Heart left ventricle (tissue), 16 donors: ENCODE measurements around the gene ADARB1. TPM values are rescaled to one million over a fixed set of nuclear protein-coding genes. Genes with fewer than 3 reads are reported as not detected.

Experiments
- ATAC-seq, 4 donors: fragments of 200-7000 bp; cut with Tn5 transposase; one replicate each; pipeline ENCODE4 v1.9.1; 2020 to 2022; ENCODE audit warnings: moderate library complexity in 4 of 4, mild to moderate bottlenecking in 3 of 4, moderate number of reproducible peaks in 1 of 4
- DNase-seq, 5 donors: peaks; one replicate each; pipeline ENCODE4 v3.0.0-alpha.2; 2020
- H3K27ac ChIP-seq, 12 donors: fragments of 200-600 bp; sonication (generic) in 4 of 12; one replicate each; pipeline versions ENCODE4 v1.5.0 to v1.8.0; 2016 to 2022; ENCODE audit warnings: mild to moderate bottlenecking in 2 of 12
- H3K27me3 ChIP-seq, 9 donors: fragments of 200-600 bp; sonication (generic) in 2 of 9; one replicate each; pipeline versions ENCODE4 v1.5.1 to v1.8.0; 2016 to 2022; ENCODE audit warnings: mild to moderate bottlenecking in 3 of 9
- H3K36me3 ChIP-seq, 9 donors: fragments of 200-600 bp; sonication (generic) in 2 of 9; one replicate each; pipeline versions ENCODE4 v1.5.0 to v1.8.0; 2018 to 2022; ENCODE audit warnings: mild to moderate bottlenecking in 2 of 9
- H3K4me1 ChIP-seq, 12 donors: fragments of 200-600 bp; sonication (generic) in 4 of 12; one replicate each; pipeline versions ENCODE4 v1.5.0 to v1.8.0; 2016 to 2022; ENCODE audit warnings: mild to moderate bottlenecking in 3 of 12
- H3K4me3 ChIP-seq, 12 donors: fragments of 200-600 bp; sonication (generic) in 4 of 12; one replicate each; pipeline versions ENCODE4 v1.5.0 to v1.8.0; 2017 to 2022; ENCODE audit warnings: mild to moderate bottlenecking in 9 of 12, moderate library complexity in 4 of 12
- H3K9me3 ChIP-seq, 12 donors: fragments of 200-600 bp; sonication (generic) in 4 of 12; one replicate each; pipeline versions ENCODE4 v1.5.0 to v1.8.0; 2016 to 2022; ENCODE audit warnings: mild to moderate bottlenecking in 1 of 12
- POLR2A ChIP-seq, 2 donors: fragments of 450-650 bp; IDR thresholded peaks; one replicate each; pipeline ENCODE4 v1.6.1; 2017; ENCODE audit warnings: antibody characterized with exemption in 2 of 2, mild to moderate bottlenecking in 2 of 2, moderate library complexity in 2 of 2
- WGBS, 4 donors: extraction: QIAGEN DNeasy Blood & Tissue Kit in 2 of 4; methylation state at CpG; one replicate each; pipeline versions ENCODE4 v1.1.5 to v1.1.7; 2013 to 2018; 5-methylcytosine and 5-hydroxymethylcytosine counted together
- intact Hi-C, 10 donors: fragments of 100-400 bp; cut with DNase I; formaldehyde crosslinking; loops; one replicate each; pipeline versions ENCODE4 v1.11.1 to v1.14.2; 2022
- long read RNA-seq, 3 donors: library from polyadenylated mRNA; unstranded; transcript quantifications; one replicate each; pipeline ENCODE4 v2.0.0, GENCODE V29; 2020 to 2021
- polyA plus RNA-seq, 2 donors: library from polyadenylated mRNA; stranded (reverse); fragments of 200-250 nt; gene quantifications; one replicate each; pipeline ENCODE4 v1.2.3, GENCODE V29; 2013
- total RNA-seq, 9 donors: library from RNA; depleted of rRNA in 2 of 9; stranded (reverse); fragments of >200 nt in 2 of 9; fragmentation: NEBNext Ultra II Directional in 3 of 9; extraction: Animal tissue kit (Norgen Biotek cat#: 25700) in 3 of 9; gene quantifications; one replicate each; pipeline versions ENCODE4 v1.1.0 to v1.2.4, GENCODE V29; 2016 to 2023
- TF ChIP-seq, protein P1 (sequence below), 12 donors: fragments of 200-600 bp; sonication (generic) in 4 of 12; IDR thresholded peaks; one replicate each; pipeline versions ENCODE4 v1.5.0 to v1.8.0; 2018 to 2022; ENCODE audit warnings: antibody characterized with exemption in 12 of 12, mild to moderate bottlenecking in 5 of 12
- donor health status: ischemic (EF 13 %, LVEDD 7.1; RV severe dilation, severe dysfunction).
- donor health status: healthy with polysubstance abuse.
- donor health status: DM: no; HTN: yes; CAD: no.
- donor health status: DM: no; HTN: no; CAD: no.
- donor health status: ischemic (EF 25% LVEDD 6.9; RV normal size, moderate dysfunction).
- donor health status: ischemic (EF 25% LVEDD 5.7; RV mildly dilated, moderate dysfunction).
- donor health status: healthy.
- donor health status: DM: yes; HTN: yes; CAD: no.
- donor health status: ischemic (EF 35%, LVEDD 5.7; RV mildly dilated, moderate dysfunction).
- donor health status: nonischemic (EF 11% LVEDD 7.7; RV severe dilation, severe dysfunction).
- donor health status: DM: yes; HTN: yes; CAD: no.
- donor health status: PGD.
- donor health status: ischemic (EF 29% LVEDD 5.4; RV normal size, mild dysfunction).
- donor health status: nonischemic (EF 23%, LVEDD 6.1; RV moderate dilation, normal function).

The ADARB1 gene, protein sequence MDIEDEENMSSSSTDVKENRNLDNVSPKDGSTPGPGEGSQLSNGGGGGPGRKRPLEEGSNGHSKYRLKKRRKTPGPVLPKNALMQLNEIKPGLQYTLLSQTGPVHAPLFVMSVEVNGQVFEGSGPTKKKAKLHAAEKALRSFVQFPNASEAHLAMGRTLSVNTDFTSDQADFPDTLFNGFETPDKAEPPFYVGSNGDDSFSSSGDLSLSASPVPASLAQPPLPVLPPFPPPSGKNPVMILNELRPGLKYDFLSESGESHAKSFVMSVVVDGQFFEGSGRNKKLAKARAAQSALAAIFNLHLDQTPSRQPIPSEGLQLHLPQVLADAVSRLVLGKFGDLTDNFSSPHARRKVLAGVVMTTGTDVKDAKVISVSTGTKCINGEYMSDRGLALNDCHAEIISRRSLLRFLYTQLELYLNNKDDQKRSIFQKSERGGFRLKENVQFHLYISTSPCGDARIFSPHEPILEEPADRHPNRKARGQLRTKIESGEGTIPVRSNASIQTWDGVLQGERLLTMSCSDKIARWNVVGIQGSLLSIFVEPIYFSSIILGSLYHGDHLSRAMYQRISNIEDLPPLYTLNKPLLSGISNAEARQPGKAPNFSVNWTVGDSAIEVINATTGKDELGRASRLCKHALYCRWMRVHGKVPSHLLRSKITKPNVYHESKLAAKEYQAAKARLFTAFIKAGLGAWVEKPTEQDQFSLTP
- total RNA-seq (10 to 100 TPM in 8 of 9 donors, 1 to 10 TPM in 1; 6.9 to 16.3 (median 12.1) TPM), polyA plus RNA-seq (10 to 100 TPM in 1 of 2 donors, 1 to 10 TPM in 1; 8.9 to 11.5 TPM)
- long read RNA-seq, donor 1, partial matches to known transcripts: 3 of 30 reads
- long read RNA-seq, donor 1, other reads (novel, unspliced or antisense): 25 of 30 reads
- long read RNA-seq, donor 2, partial matches to known transcripts: 6 of 10 reads
- long read RNA-seq, donor 2, other reads (novel, unspliced or antisense): 4 of 10 reads
- long read RNA-seq, donor 3, full-length matches to known transcripts: 2 of 19 reads
- long read RNA-seq, donor 3, partial matches to known transcripts: 5 of 19 reads
- long read RNA-seq, donor 3, other reads (novel, unspliced or antisense): 12 of 19 reads

DNA sequence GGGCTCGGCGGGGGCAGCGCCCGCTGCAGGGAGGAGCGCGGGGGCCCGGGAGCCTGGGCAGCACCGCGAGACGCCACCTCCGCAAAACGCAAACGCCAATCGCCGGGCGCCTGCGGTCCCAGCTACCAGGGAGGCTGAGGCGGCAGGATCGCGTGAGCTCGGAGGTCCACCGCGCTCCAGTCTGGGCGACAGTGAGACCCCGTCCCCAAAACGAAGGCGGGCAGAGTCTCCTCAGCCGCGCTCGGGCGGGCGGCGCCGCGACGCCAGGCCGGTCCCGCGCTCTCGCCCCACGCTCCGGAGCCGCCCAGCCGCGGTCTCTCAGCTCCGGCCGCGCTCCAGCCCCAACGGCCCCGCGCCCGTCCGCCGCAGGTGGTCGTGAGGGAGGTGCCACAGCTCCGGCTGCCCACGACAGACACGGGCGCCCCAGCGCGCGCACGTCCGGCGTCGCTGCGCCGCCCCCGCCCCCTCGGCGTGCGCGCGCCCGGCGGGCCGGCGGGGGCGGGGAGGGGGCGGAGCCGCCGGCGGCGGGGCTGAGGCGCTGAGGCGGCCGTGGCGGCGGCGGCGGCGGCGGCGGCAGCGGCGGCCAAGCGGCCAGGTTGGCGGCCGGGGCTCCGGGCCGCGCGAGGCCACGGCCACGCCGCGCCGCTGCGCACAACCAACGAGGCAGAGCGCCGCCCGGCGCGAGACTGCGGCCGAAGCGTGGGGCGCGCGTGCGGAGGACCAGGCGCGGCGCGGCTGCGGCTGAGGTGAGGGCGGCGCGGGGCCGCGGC, at the start of gene ADARB1:
Gene ADARB1 (plus strand): TSS at position 533 of the 770 bp plus-strand sequence. CDS start 97,077 bp downstream, outside the sequence.
- peak; percentile 63 to 81 (median 74) for ATAC-seq
- WGBS, 4 donors: 0 to 2% (median 1%) methylated on average over 10 to 130 of the region's 132 CpGs
- Histone ChIP-seq H3K36me3 (no peaks in the 10 kb centered on the region), H3K27me3 (peaks cover 0 to 5% (median 0%) of the 10 kb centered on the region in 9 donors), H3K27ac (peak within 1 kb of the TSS; percentile 81 to 98 (median 94)), H3K4me3 (peak within 1 kb of the TSS; percentile 75 to 100 (median 94)), H3K9me3 (no peaks in the 10 kb centered on the region), H3K4me1 (peaks cover 0 to 44% (median 13%) of the 10 kb centered on the region in 12 donors)
- DNase-seq: peak; percentile 68 to 84 (median 76)
- intact Hi-C loops: loop anchor here in 4 of 10 donors (1.0 to 10.0 kb wide), 5 partner anchors 54 to 119 kb away; no protein-coding TSS in a partner anchor
- TF ChIP-seq, protein P1, sequence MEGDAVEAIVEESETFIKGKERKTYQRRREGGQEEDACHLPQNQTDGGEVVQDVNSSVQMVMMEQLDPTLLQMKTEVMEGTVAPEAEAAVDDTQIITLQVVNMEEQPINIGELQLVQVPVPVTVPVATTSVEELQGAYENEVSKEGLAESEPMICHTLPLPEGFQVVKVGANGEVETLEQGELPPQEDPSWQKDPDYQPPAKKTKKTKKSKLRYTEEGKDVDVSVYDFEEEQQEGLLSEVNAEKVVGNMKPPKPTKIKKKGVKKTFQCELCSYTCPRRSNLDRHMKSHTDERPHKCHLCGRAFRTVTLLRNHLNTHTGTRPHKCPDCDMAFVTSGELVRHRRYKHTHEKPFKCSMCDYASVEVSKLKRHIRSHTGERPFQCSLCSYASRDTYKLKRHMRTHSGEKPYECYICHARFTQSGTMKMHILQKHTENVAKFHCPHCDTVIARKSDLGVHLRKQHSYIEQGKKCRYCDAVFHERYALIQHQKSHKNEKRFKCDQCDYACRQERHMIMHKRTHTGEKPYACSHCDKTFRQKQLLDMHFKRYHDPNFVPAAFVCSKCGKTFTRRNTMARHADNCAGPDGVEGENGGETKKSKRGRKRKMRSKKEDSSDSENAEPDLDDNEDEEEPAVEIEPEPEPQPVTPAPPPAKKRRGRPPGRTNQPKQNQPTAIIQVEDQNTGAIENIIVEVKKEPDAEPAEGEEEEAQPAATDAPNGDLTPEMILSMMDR (IDR thresholded peaks at IDR 0.05): no peak
- TF ChIP-seq POLR2A (IDR thresholded peaks at IDR 0.05): peak in 1 of 2 donors; percentile 82

GRCh38 chr21:45026066-45026745, 48.2 kb upstream of the ADARB1 start:
- DNase-seq (peak in 1 of 5 donors; percentile 23), ATAC-seq (no peak)
- peaks cover 0 to 21% (median 11%) of the 10 kb centered on the region in 12 donors for H3K4me1 ChIP-seq
- H3K9me3 ChIP-seq: peaks cover 0 to 23% (median 0%) of the 10 kb centered on the region in 12 donors
- H3K27me3 ChIP-seq: no peaks in the 10 kb centered on the region
- intact Hi-C loops: no loop called here
- H3K27ac ChIP-seq: no peak overlapping the region
- no peak overlapping the region for H3K4me3 ChIP-seq
- 89 to 96% (median 93%) methylated on average over 20 to 22 of the region's 22 CpGs for WGBS, 4 donors
- TF ChIP-seq, protein P1 (IDR thresholded peaks at IDR 0.05): no peak
- TF ChIP-seq POLR2A (IDR thresholded peaks at IDR 0.05): no peak
- H3K36me3 ChIP-seq: no peaks in the 10 kb centered on the region

DNA sequence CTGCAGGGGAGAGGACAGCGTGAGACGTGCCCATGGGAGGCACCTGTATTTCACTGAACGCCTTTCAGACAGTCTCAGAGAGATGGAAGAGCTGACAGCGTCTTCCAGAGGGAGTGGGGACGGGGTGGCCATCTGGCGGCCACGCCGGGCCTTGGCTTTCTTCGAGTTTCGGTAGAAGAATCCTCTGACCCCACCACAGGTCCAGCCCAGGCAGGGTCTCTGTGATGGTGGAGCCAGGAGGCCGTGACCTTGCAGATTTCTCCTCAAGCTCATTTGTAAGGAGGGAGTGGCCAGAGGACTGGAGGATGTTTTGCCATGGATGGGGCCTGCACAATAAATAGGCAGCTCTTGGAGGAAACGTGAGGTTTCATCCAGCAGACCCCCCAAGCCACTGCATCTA, 47.6 kb upstream of the ADARB1 start:
- H3K27me3 ChIP-seq: no peaks in the 10 kb centered on the region
- no peak overlapping the region for H3K27ac ChIP-seq
- intact Hi-C loops: no loop called here
- H3K4me3 ChIP-seq: no peak overlapping the region
- H3K4me1 ChIP-seq: peaks cover 0 to 28% (median 15%) of the 10 kb centered on the region in 12 donors
- TF ChIP-seq POLR2A (IDR thresholded peaks at IDR 0.05): no peak
- TF ChIP-seq, protein P1 (IDR thresholded peaks at IDR 0.05): no peak
- DNase-seq (no peak), ATAC-seq (no peak)
- H3K9me3 ChIP-seq: peaks cover 0 to 23% (median 0%) of the 10 kb centered on the region in 12 donors
- H3K36me3 ChIP-seq: no peaks in the 10 kb centered on the region
- WGBS, 4 donors: 94 to 97% (median 94%) methylated on average over 12 of the region's 12 CpGs
